ENCODE results near the gene YTHDF1. TPM values are rescaled to one million over a fixed set of nuclear protein-coding genes. Genes with fewer than 3 reads are reported as not detected.
A peak's percentile ranks its signal among the peaks of the same experiment; 100 is the strongest.

The YTHDF1 gene
- total RNA-seq, 1 donor from 2014 or later, result 24.3 TPM

- intact Hi-C loops (cut with micrococcal nuclease), result no loop called here
- DNase-seq, result no peak
- no peak for ATAC-seq
Observed at GRCh38 chr20:63178446-63178820, 37.5 kb downstream of the YTHDF1 start.

GRCh38 chr20:63177785-63178445 is 38.0 kb downstream of the YTHDF1 start:
- DNase-seq, result no peak
- intact Hi-C loops (cut with micrococcal nuclease), result no loop called here
- ATAC-seq, result no peak

- intact Hi-C loops (cut with micrococcal nuclease), result no loop called here
- ATAC-seq, result no peak
- no peak for DNase-seq
Observed at GRCh38 chr20:63177134-63177784, 38.7 kb downstream of the YTHDF1 start.

GRCh38 chr20:63176427-63177133 is 39.4 kb downstream of the YTHDF1 start:
- intact Hi-C loops (cut with micrococcal nuclease), result no loop called here
- no peak for ATAC-seq

GRCh38 chr20:63176034-63176426 is 39.9 kb downstream of the YTHDF1 start:
- intact Hi-C loops (cut with micrococcal nuclease), result no loop called here
- no peak for ATAC-seq
- DNase-seq, result no peak

More at GRCh38 chr20:63176427-63177133, 39.4 kb downstream of the YTHDF1 start:
- no peak for DNase-seq

- DNase-seq, result no peak
- intact Hi-C loops (cut with micrococcal nuclease), result no loop called here
- no peak for ATAC-seq
Observed at GRCh38 chr20:63175038-63175895, 40.7 kb downstream of the YTHDF1 start.

GRCh38 chr20:63174309-63175037 is 41.5 kb downstream of the YTHDF1 start:
- ATAC-seq, result no peak
- no peak for DNase-seq
- intact Hi-C loops (cut with micrococcal nuclease), result no loop called here

- DNase-seq (no peak), ATAC-seq (no peak)
- intact Hi-C loops (cut with micrococcal nuclease), result no loop called here
Observed at GRCh38 chr20:63173552-63174191, 42.3 kb downstream of the YTHDF1 start.

GRCh38 chr20:63172726-63173125 is 43.2 kb downstream of the YTHDF1 start:
- intact Hi-C loops (cut with micrococcal nuclease), result no loop called here
- ATAC-seq (no peak), DNase-seq (no peak)

GRCh38 chr20:63171991-63172390 is 43.9 kb downstream of the YTHDF1 start:
- intact Hi-C loops (cut with micrococcal nuclease), result no loop called here
- DNase-seq, result no peak
- no peak for ATAC-seq

- intact Hi-C loops (cut with micrococcal nuclease), result no loop called here
- ATAC-seq (no peak), DNase-seq (no peak)
Observed at GRCh38 chr20:63169681-63170080, 46.2 kb downstream of the YTHDF1 start.

GRCh38 chr20:63168861-63169260 is 47.1 kb downstream of the YTHDF1 start:
- DNase-seq (no peak), ATAC-seq (no peak)
- intact Hi-C loops (cut with micrococcal nuclease), result no loop called here

GRCh38 chr20:63167918-63168520 is 47.9 kb downstream of the YTHDF1 start:
- ATAC-seq (no peak), DNase-seq (no peak)
- intact Hi-C loops (cut with micrococcal nuclease), result no loop called here

- DNase-seq (peak; percentile 7), ATAC-seq (no peak)
- intact Hi-C loops (cut with micrococcal nuclease), result no loop called here
Observed at GRCh38 chr20:63167026-63167917, 48.7 kb downstream of the YTHDF1 start.

GRCh38 chr20:63166193-63167020 is 49.5 kb downstream of the YTHDF1 start:
- no peak for ATAC-seq
- DNase-seq, result peak; percentile 17
- intact Hi-C loops (cut with micrococcal nuclease), result no loop called here
